Ovary (tissue), 9 donors: ENCODE data around the gene HPS1. TPM values are rescaled to one million over a fixed set of nuclear protein-coding genes. Genes with fewer than 3 reads are reported as not detected.

ENCODE experiments used
- DNase-seq, 5 donors: peaks; one replicate each; pipeline ENCODE4 v3.0.0-alpha.2; 2019 to 2020
- H3K27ac ChIP-seq, 2 donors: fragments of 200-600 bp; one replicate each; pipeline versions ENCODE4 v1.5.1 to v1.8.0; 2019 to 2022
- H3K27me3 ChIP-seq: fragments of 200-600 bp; one replicate; pipeline ENCODE4 v1.8.0; 2022
- H3K36me3 ChIP-seq: fragments of 200-600 bp; sonication (generic); one replicate; pipeline ENCODE4 v1.5.1; 2019
- H3K4me1 ChIP-seq: one replicate; pipeline ENCODE4 v1.8.1; 2013; ENCODE audit warnings: mild to moderate bottlenecking, moderate library complexity; ENCODE audit not compliant: insufficient read depth
- H3K4me3 ChIP-seq: fragments of 200-600 bp; sonication (generic); one replicate; pipeline ENCODE4 v1.5.1; 2017
- H3K9me3 ChIP-seq, 2 donors: fragments of 200-600 bp in 1 of 2; sonication (generic) in 1 of 2; one replicate each; pipeline versions ENCODE4 v1.5.1 to v1.8.1; 2013 to 2019; ENCODE audit warnings: mild to moderate bottlenecking in 1 of 2, moderate library complexity in 1 of 2
- CTCF ChIP-seq, 3 donors: fragments of 450-650 bp in 2 of 3; fragments of 200-600 bp in 1 of 3; IDR thresholded peaks; one replicate each; pipeline versions ENCODE4 v1.5.1 to v1.8.0; 2016 to 2022; ENCODE audit warnings: antibody characterized with exemption in 3 of 3, mild to moderate bottlenecking in 1 of 3
- EP300 ChIP-seq: sonication (generic); formaldehyde crosslinking; IDR thresholded peaks from one replicate; pipeline ENCODE4 v1.6.1; 2017; ENCODE audit warnings: antibody characterized with exemption
- POLR2A ChIP-seq: fragments of 450-650 bp; IDR thresholded peaks from one replicate; pipeline ENCODE4 v1.6.1; 2017; ENCODE audit warnings: antibody characterized with exemption, mild to moderate bottlenecking, moderate library complexity
- WGBS, 3 donors: extraction: QIAGEN DNeasy Blood & Tissue Kit in 1 of 3; methylation state at CpG; one replicate each; pipeline versions ENCODE4 v1.1.5 to v1.1.7; 2013 to 2017; 5-methylcytosine and 5-hydroxymethylcytosine counted together
- intact Hi-C, 4 donors: fragments of 100-400 bp; cut with DNase I; formaldehyde crosslinking; loops; one replicate each; pipeline versions ENCODE4 v1.11.0 to v1.15.1; 2022 to 2023
- polyA plus RNA-seq, 2 donors: library from polyadenylated mRNA; stranded (reverse); fragments of 200-250 nt in 1 of 2; fragments of 350-450 nt in 1 of 2; fragmentation: Illumina TruSeq in 1 of 2; extraction: RNeasy Lipid Tissue Mini Kit (QIAGEN cat#74804) in 1 of 2; gene quantifications; one replicate each; pipeline ENCODE4 v1.2.3, GENCODE V29; 2013 to 2014
- total RNA-seq, 7 donors: library from RNA; depleted of rRNA in 2 of 7; stranded (reverse); fragments of >200 nt in 2 of 7; fragmentation: NEBNext Ultra II Directional in 3 of 7; extraction: Animal tissue kit (Norgen Biotek cat#: 25700) in 3 of 7; gene quantifications; one replicate each; pipeline versions ENCODE4 v1.1.0 to v1.2.4, GENCODE V29; 2016 to 2023
- donor health status: DM: no; HTN: no; CAD: no; lungs with moderate emphysema.
- donor health status: DM: no; HTN: no; CAD: no.
- donor health status: Bipolar disorder and iron deficiency.
- donor health status: DM: yes; HTN: yes; CAD: no.
- donor health status: DM: no; HTN: no; CAD: no.
- donor health status: DM: yes; HTN: yes; CAD: no.

HPS1 gene
- total and polyA plus RNA-seq, 9 donors = 32.1 to 56.8 (median 38.3) TPM

DNA sequence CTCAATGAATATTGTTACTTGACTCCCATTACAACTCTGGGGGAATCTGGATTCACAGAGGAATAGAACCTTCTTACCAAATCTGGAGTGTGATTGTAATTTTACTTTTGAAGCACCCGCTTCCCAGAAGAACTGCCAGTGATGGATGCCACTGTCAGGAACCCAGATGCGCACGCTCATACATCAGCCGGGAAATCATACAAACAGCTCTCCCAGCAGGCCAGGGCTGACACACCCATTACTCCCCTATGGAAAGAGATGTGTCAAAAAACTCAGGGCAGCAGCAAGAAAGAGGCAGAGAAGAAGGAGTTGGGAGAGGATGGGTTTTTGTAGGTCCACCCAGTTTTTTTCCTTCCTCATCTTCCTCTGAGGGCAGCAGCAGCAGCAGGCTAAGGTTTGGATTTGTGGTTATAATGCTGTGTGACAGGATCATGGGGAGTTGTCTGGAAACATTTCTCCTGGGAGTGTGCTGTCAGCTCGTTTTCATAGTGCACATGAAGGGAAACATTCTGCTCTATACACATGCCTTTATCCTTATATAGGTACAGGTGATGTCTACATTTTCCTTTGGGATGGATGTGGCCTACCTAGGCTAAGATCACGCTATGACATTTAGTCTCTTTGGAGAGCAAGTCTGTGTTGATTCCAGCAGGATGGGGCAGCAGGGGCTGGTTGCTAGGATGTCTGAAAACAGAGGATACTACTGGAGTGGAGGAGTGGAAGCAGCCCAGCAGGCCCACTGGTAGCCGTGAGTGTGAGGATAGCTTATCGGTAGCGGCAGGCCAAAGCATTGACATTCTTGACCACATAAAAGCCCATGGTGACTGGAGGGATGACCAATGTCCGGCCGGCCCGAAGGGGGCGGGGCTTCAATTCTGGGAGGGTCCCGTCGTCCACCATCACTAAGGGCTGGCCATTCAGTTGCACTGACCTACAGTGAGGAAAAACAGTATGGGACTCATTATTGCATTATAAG, 12.4 kb upstream of the HPS1 start:
- Histone ChIP-seq H3K4me1 (peaks cover 4% of the 10 kb centered on the region), H3K4me3 (no peak overlapping the region), H3K36me3 (no peaks in the 10 kb centered on the region), H3K27me3 (no peaks in the 10 kb centered on the region), H3K9me3 (no peaks in the 10 kb centered on the region), H3K27ac (no peak overlapping the region)
- intact Hi-C loops = no loop called here
- no peak for DNase-seq
- TF ChIP-seq POLR2A = no peak
- TF ChIP-seq EP300 = no peak
- TF ChIP-seq CTCF (IDR thresholded peaks at IDR 0.05) = no peak
- WGBS, 3 donors = 87 to 90% (median 88%) methylated on average over 15 of the region's 15 CpGs

DNA sequence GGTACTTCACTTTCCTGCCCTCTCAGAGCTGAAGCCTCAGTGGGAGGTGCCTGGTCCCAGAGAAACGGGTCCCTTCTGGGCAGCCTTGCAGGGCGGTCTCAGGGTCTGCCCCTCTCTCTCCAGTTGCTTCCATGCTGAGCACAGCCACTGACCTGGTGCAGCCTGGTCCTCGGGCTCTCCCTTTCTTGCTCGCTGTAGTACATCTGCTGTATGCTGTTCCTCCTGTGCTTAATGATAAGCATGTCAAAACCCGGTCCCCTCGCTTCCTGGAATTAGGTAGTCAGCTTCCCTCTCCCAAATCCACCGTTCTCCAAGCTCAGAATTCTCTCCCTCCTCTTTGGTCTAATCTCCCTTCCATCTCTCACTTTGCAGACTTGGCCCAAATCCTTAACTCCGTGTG, 11.0 kb upstream of the HPS1 start:
- DNase-seq = no peak
- Histone ChIP-seq H3K27me3 (no peaks in the 10 kb centered on the region), H3K36me3 (no peaks in the 10 kb centered on the region), H3K27ac (no peak overlapping the region), H3K4me3 (no peak overlapping the region), H3K9me3 (no peaks in the 10 kb centered on the region), H3K4me1 (peaks cover 4% of the 10 kb centered on the region)
- WGBS, 3 donors = 39 to 53% (median 44%) methylated on average over 8 of the region's 8 CpGs
- TF ChIP-seq POLR2A = no peak
- no peak for TF ChIP-seq EP300
- TF ChIP-seq CTCF (IDR thresholded peaks at IDR 0.05) = no peak
- intact Hi-C loops = no loop called here

DNA sequence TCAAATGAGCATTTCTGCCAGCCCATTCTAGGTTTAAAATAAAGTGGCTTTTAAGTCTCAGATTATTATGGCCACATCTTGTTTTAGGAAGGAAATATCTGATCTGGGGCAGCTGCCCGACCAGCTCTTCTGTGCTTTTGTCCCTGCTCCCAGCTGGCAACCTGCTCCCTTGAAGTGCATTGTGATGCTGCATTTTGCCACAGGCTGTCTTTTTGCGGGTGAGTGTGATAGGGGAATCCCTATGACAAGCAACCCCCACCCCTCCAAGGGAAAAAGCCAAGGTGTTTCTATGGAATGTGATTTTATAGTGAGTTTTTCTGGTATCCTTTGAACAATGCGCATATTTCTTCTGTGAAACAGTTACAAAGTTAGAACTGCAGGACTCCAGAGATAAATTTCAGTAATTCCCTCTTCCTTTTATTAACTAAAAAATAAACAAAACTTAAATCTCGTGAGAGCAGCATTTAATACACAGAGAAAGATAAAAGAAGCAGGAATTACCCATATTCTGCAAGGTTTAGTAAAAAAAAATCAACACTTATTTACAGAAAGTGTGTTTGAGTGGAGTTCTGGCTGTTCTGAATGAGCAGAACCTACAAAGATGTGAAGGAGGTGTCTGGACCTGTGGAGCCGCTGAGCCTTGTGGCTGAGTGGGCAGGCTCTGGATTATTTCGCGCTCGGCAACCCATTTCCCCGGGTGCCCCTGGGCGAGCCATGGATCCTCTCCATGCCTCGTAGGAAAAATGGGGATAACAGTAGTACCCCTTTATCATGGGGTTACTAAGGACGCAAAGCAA, 10.1 kb upstream of the HPS1 start:
- WGBS, 3 donors = 73 to 83% (median 78%) methylated on average over 12 of the region's 12 CpGs
- no peaks in the 10 kb centered on the region for H3K27me3 ChIP-seq
- H3K9me3 ChIP-seq = no peaks in the 10 kb centered on the region
- no peaks in the 10 kb centered on the region for H3K36me3 ChIP-seq
- peaks cover 4% of the 10 kb centered on the region for H3K4me1 ChIP-seq
- intact Hi-C loops = no loop called here
- no peak for DNase-seq
- H3K4me3 ChIP-seq = no peak overlapping the region
- no peak for TF ChIP-seq POLR2A
- TF ChIP-seq EP300 = no peak
- TF ChIP-seq CTCF (IDR thresholded peaks at IDR 0.05) = no peak
- H3K27ac ChIP-seq = no peak overlapping the region

DNA sequence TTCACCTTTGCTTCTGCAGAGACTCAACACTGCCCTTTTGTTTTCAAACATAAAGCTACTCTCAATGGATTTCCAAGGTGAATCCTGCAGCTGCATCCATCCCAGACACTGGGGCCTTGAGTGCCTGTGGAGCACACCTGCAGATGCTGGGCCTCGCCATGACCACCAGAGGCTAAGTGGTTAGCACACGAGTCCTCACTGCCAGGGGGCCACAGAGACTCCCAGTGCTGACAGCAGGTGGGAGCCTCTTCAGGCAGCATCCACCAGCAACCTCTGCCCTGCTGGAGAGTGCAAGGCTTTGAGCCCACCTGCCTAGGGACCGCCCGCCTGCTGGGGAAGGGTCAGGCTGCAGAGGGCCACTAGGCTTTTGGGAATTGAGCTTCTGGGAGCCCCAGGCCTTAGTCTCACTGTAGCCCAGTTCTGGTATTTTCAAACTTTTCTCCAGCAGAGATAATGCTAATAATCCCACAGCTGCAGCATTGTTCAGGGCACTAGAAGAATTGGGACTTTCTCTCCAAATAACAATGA, 9.4 kb upstream of the HPS1 start:
- H3K9me3 ChIP-seq = no peaks in the 10 kb centered on the region
- TF ChIP-seq POLR2A (no peak), CTCF (IDR thresholded peaks at IDR 0.05) (no peak), EP300 (no peak)
- no peak overlapping the region for H3K4me3 ChIP-seq
- H3K4me1 ChIP-seq = peaks cover 3% of the 10 kb centered on the region
- no peaks in the 10 kb centered on the region for H3K36me3 ChIP-seq
- intact Hi-C loops = no loop called here
- no peaks in the 10 kb centered on the region for H3K27me3 ChIP-seq
- H3K27ac ChIP-seq = no peak overlapping the region
- WGBS, 3 donors = 88 to 94% (median 93%) methylated on average over 4 of the region's 4 CpGs
- no peak for DNase-seq
